NCI-H2196 (cell line): ENCODE data around the gene SUSD5.

Experiments
- DNase-seq: peaks from one replicate; lab custom pipeline; 2025; ENCODE audit not compliant: unreplicated experiment; lab: John Stamatoyannopoulos, UW

The SUSD5 gene

GRCh38 chr3:33218446-33219174 is at the start of gene SUSD5:
Gene SUSD5 (minus strand): TSS chr3:33218810. CDS start chr3:33218797, 13 bp downstream.
- no peak for DNase-seq

- no peak for DNase-seq
These were observed 41.5 kb upstream of the SUSD5 start for GRCh38 chr3:33260104-33260503.

GRCh38 chr3:33256249-33256648 is 37.6 kb upstream of the SUSD5 start:
- DNase-seq: no peak

- no peak for DNase-seq
These were observed 32.1 kb upstream of the SUSD5 start for GRCh38 chr3:33250712-33251111.

- no peak for DNase-seq
These were observed 28.2 kb upstream of the SUSD5 start for GRCh38 chr3:33246786-33247185.

- no peak for DNase-seq
These were observed 21.7 kb upstream of the SUSD5 start for GRCh38 chr3:33240261-33240660.

GRCh38 chr3:33238923-33239322 is 20.3 kb upstream of the SUSD5 start:
- no peak for DNase-seq

- no peak for DNase-seq
These were observed 18.8 kb upstream of the SUSD5 start for GRCh38 chr3:33237439-33237838.

- no peak for DNase-seq
These were observed 17.4 kb upstream of the SUSD5 start for GRCh38 chr3:33236005-33236404.

- DNase-seq: no peak
These were observed 15.3 kb upstream of the SUSD5 start for GRCh38 chr3:33233884-33234283.

GRCh38 chr3:33231756-33232465 is 13.3 kb upstream of the SUSD5 start:
- DNase-seq: no peak

GRCh38 chr3:33229947-33230346 is 11.3 kb upstream of the SUSD5 start:
- DNase-seq: no peak

- no peak for DNase-seq
These were observed 10.5 kb upstream of the SUSD5 start for GRCh38 chr3:33229066-33229465.

GRCh38 chr3:33221241-33221640 is 2.6 kb upstream of the SUSD5 start:
- no peak for DNase-seq

- no peak for DNase-seq
These were observed 521 bp upstream of the SUSD5 start for GRCh38 chr3:33219175-33219487.

GRCh38 chr3:33217866-33218445 is 654 bp downstream of the SUSD5 start:
- no peak for DNase-seq

GRCh38 chr3:33215739-33216138 is 2.9 kb downstream of the SUSD5 start:
- DNase-seq: no peak

GRCh38 chr3:33212406-33212805 is 6.2 kb downstream of the SUSD5 start:
- DNase-seq: no peak

- DNase-seq: no peak
These were observed 7.2 kb downstream of the SUSD5 start for GRCh38 chr3:33211444-33211843.

- DNase-seq: no peak
These were observed 9.3 kb downstream of the SUSD5 start for GRCh38 chr3:33209357-33209756.

- no peak for DNase-seq
These were observed 15.7 kb downstream of the SUSD5 start for GRCh38 chr3:33202711-33203457.

GRCh38 chr3:33201195-33201594 is 17.4 kb downstream of the SUSD5 start:
- no peak for DNase-seq
